GM19239 (cell line): ENCODE measurements around the gene GULP1.

Experiments used
- DNase-seq: peaks from one replicate; pipeline ENCODE4 v3.0.0; 2011; ENCODE audit warnings: low spot score; ENCODE audit not compliant: insufficient read length
- FAIRE-seq: peaks from 2 replicates; lab custom pipeline; 2011; peaks lifted over from hg19 to GRCh38; lab: Jason Lieb, UNC

GULP1 gene

DNA sequence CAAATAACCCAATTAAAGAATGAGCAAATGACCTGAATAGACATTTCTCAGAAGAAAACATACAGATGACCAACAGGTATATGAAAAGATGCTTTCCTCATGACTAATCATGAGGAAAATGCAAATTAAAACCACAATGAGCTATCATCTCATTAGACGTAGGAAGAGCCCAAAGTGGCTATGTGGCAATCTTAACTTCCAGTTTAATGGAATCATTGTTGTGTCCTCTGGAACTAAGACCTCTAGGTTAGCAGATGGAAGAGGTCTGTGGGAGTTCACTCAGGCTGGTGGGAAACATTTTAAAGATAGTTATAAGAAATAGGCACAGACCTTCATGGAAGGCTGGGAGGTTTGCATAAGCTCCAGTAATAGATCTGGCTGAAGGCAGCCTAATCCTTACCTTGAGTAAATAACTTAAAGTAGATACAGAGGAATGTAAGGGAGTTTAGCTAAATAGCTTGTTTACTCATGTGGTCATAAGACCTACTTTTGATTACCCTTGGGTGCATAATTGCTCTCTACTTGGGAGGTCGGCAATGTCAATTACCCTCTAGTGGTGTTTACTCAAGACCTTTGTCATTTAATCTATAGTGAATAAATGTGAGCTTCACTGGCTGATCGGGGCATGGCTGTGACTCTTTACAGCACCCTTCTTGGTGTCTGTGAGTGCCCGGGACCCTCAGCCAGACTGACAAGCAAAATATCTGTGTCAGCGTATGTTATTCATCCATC lies 119.0 kb downstream of the GULP1 start:
- FAIRE-seq (no peak), DNase-seq (no peak)

DNA sequence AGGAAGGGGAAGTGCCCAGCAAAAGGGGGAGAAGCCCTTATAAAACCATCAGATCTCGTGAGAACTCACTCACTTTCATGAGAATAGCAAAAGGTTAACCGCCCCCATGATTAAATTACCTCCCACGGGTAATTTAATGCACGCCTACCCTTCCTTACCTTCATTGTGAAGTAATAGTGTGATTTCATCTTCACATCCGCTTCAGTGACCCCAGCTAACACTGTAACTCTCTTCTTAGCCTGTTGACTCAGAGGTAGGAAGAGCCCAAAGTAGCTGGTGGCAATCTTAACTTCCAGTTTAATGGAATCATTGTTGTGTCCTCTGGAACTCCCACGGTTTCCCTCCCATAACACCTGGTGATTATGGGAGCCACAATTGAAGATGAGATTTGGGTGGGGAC lies 120.5 kb downstream of the GULP1 start:
- DNase-seq (no peak), FAIRE-seq (no peak)

DNA sequence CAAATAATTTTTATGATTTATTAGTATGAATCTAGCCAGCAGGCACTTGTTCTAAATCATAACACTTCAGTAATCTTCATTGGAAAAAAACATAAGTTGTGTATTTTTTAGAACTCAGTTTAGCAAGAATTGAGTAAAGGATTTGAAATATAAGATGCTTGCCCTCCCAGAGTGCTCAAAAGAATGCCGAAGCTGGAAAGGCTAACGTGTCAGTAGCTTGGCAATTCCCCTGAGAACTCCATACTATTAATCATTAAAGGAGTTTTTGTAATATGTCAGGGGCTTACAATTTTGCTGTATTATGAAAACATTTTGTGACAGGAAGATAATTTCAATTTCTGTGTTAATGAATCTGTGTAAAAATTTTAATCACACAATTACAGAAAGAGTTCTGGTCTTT lies 122.7 kb downstream of the GULP1 start:
- FAIRE-seq (no peak), DNase-seq (no peak)

DNA sequence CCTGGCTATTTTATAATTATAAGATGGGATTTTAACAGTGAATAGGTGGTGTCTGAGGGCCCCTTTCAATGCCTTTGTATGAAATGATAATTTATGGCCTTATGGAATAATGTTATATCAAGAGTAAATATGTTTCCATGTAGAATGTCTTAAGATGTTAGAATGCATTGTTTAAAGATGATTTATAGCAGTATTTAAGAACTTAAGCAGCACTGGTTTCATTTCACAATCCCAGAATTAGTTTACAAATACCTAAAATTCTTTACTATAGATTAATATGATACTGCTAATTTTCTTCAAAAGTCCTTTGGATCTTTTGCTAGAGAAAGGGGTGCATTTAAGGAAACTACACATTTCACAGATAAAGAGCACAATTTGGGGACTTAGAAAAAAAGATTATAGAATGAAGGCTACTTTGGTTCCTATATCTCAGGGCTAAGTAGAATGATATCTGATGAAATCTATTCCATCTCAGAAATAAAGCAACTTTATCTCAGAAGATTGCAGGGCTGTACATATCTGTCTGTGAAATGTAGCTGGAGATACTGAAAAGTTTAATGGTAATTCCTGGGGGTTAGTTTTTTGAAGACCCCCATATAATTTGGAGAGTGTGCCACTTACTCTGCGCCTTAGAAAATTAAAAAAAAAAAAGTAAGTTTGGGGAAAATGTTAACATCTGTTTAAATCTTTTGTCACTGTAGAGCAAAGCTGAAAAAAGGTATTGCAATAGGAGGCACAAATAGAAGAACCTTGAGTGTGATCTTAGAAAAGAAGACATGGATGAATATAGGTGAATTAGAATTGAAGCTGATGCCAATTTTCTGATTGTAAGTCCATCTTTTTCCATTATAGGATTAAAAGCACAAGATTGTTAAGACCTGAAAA lies 123.4 kb downstream of the GULP1 start:
- no peak for FAIRE-seq

DNA sequence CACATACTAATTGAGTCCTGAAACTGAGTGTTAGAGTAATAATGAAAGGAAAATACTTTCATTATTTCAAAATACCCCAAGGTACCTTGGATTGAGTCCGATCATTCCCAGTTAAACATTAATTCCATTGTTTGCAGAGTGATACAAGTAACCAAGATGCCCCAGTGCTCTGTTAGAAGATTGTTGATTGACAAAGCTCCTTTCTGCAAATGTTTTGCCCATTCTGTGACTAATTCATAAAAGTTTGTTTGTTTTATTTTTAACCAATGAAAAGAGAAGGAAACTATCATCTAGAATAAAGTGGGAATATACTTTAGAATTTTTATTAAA lies 124.0 kb downstream of the GULP1 start:
- no peak for DNase-seq
- FAIRE-seq, result no peak

More for the DNA sequence above, 123.4 kb downstream of the GULP1 start:
- no peak for DNase-seq

DNA sequence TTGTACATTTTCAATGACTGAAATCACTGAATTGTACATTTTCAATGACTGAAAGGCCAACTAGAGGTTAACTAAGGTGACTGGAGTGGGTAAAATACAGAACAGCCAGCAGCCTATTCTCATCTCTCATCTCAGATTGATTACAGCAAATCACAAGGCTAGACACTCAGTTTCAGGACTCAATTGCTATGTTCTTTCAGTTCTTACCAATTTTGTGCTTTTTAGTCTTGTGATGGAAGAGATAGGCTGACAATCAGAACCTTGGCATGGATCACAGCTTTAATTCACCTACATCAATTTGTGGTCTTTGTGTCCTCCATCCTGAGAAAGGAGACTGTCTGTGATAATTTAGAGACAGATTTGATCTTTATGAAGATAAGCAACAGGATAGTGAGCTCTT lies 124.7 kb downstream of the GULP1 start:
- DNase-seq (no peak), FAIRE-seq (no peak)

DNA sequence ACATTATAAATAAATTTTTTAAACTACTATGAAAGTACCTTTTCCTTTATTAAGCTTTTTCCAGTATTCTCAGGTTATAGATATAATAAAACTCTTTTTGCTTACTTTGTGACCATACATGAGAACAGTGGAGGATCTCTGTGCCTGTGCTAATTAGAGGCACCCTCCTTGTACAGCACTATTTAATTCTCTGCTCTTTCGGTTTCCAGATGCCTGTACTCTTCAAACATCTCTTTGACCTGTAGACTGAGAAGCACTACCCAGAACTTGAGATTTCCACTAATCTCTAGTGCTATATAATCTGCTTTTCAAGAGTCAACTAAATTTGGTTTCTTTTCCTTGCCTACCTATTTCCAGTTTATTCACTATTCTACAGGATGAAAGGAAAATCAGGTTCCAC lies 131.1 kb downstream of the GULP1 start:
- no peak for DNase-seq
- no peak for FAIRE-seq

DNA sequence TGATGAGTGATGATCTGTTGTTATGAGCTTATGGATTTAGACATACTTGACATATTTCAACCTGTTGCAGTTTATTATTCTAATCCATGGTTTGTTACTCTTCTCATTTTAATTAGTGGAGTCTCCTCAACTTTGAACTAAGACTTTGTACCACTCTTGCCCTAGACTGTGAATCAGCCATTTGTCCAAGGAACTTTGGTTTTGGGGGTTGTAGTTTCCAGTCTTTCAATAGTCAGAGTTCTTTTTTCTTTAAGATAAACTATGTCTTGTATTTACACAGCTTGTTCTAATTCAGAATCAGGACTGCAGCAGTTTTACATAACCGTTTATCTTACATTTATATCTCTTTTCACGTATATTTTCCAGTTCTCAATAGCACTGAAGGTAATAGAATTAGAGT lies 133.6 kb downstream of the GULP1 start:
- FAIRE-seq (no peak), DNase-seq (no peak)

DNA sequence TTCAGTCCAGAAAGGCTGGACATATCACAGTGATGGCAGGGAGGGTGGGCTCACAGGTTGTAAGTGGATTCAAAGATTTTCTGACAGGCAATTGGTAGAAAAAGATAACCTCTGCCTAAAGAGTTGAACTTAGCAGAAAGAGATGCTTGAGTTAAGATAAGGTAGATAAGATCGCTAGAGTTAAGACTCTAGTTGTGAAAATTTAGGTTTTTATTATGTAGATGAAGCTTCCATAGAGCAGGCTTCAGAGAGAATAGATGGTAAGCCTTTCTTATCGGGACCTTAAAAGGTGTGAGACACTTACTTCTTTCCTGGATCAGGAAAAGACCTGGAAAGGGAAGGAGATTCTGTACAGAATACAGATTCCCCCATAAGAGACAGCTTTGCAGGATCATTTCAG lies 134.4 kb downstream of the GULP1 start:
- DNase-seq (no peak), FAIRE-seq (no peak)

DNA sequence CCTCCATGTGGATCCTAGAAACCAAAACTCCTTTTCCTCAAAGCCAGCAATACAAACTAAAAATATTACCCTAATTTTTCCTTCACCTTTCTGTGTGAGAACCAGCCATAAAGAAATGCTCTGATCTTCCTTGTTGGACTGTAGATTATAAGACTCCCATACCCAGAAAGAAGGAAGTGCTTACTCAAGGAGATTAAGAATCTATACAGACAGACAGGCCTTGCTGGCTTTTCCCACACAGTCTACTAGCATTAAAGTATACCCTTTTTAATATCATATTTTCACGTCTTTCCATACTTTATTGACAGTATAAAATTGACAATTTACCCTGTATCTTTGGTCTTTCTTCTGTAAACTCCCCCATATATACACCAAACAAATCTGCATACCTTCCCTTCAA lies 139.0 kb downstream of the GULP1 start:
- FAIRE-seq, result no peak
- no peak for DNase-seq

DNA sequence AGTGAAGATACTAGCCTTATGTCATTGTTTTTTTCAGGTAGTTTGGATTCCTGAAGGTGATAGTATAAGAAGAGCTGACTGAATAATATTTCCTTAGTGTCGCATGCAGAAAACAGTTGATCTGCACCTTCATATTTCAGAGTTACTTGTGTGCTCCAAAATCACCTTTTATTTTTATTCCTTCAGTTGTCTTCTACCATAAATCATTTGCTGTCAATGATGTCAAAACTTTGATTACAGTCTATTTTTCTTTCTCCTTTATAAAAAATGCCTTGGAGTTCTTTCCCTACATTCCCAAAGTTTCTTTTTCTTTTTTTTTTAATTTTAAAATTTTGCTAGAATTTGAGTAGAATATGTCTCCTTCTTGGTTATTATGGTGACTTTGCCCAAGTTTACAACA lies 142.3 kb downstream of the GULP1 start:
- DNase-seq (no peak), FAIRE-seq (no peak)

DNA sequence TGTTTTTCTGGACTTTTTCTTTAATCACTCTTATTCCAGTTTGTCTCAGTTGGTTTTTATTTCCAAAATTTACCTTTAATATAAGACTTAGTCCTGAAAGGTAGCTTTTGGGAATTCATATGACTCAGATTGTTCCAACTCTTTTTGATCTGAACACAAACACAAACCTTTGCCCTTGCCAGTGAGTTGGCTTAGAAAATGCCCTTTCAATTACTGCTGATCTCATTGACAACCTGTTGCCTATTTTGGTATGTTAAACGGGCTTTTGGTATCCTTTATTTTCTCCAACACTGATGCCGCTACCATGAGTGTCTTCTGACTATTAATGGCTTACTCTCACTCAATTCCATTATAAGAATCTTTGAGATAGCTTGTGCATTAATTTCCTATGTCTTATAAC lies 143.4 kb downstream of the GULP1 start:
- DNase-seq (no peak), FAIRE-seq (no peak)

DNA sequence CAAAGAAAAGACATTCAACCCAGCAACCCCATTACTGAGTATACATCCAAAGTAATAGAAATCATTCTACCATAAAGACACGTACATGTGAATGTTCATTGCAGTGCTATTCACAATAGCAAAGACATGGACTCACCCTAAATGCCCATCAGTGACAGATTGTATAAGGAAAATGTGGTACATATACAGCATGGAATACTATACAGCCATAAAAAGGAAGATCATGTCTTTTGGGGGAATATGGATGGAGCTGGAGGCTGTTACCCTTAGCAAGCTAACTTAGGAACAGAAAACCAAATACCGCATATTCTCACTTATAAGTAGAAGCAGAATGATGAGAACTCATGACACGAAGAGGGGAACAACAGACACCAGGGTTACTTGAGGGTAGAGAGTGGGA lies 145.9 kb downstream of the GULP1 start:
- DNase-seq (no peak), FAIRE-seq (no peak)

DNA sequence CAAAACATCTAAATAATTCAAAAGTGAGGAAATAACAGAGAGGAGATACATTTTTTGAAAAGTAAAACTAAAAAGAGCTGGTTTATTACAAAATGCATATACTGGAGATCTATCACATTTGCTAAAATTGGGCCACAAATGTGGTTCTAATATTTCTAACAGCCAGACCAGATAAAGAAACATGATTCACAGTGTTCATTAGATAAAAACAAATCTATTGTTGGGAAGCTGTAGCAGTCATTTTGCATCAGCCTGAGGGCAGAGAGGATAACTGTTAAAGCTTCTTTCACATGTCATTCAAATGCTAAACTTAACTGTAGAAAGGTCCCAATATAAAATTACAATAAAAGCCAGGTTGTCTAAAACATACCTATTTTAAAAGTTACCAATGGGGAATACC lies 148.3 kb downstream of the GULP1 start:
- DNase-seq (no peak), FAIRE-seq (no peak)

DNA sequence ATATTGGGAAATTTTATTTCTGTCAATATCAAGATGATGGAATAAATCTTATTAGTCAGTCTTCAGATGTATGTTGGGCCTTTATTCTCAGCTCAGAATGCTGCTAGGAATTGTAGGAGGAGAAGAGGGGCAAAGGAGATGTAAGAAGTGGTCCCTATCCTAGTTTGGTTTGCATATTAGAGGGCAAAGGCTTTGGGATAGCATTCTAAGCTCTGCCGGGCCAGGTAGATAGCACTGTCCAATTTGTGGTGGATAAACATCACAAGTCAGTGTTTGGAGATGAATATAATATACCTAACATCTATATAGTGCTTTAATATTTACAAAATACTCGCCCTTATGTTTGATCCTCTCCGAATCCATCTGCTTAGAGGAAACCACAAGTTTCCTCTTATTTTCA lies 149.2 kb downstream of the GULP1 start:
- DNase-seq (no peak), FAIRE-seq (no peak)

DNA sequence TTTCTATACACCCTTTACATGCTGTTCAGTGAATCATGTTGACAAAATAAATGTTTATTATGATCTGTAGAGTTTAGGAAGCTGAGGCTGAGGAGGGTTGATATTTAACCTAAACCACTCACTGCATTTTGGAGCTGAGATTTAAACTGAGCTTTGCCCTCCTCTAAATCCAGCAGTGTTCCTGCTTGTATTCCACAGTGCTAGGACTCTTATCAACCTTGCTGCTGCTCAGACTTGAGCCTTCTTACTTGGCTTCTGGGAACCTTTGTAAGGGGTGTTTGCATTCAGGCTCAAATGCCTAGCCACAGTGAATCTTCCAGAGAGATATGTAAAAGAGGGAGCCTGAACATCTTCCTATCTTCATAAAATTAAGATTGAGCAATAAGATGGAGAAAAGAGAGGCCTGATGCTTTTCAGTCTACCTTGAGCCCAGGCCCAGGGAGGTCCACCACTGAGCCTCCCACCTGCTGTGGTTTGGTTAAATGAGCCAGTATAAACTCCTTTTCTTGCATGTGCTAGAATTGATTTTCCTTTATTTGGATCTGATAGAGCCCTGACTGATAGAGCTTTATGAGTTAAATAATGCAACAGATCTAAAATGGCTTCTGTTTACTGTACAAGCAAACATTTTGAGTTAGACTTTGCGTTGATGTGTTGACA lies 149.7 kb downstream of the GULP1 start:
- DNase-seq (no peak), FAIRE-seq (no peak)

DNA sequence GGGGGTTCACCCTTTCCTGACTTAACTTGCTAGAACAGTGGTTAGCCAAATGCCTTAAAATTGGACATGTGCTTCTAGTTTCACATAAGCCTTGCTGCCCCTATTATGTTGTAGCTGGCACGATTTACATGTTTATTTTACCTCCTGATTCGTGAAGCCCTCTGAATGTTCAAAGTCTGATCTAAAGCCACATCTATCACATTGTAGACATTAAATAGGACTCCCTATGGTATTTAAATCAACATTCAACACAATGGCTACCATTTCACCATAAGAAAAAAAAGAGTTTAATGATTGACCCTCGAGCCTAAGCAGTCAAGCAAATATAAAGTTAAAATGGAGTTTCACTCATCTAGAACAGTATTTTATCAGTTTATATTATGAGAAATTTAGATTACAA lies 151.5 kb downstream of the GULP1 start:
- DNase-seq (no peak), FAIRE-seq (no peak)

DNA sequence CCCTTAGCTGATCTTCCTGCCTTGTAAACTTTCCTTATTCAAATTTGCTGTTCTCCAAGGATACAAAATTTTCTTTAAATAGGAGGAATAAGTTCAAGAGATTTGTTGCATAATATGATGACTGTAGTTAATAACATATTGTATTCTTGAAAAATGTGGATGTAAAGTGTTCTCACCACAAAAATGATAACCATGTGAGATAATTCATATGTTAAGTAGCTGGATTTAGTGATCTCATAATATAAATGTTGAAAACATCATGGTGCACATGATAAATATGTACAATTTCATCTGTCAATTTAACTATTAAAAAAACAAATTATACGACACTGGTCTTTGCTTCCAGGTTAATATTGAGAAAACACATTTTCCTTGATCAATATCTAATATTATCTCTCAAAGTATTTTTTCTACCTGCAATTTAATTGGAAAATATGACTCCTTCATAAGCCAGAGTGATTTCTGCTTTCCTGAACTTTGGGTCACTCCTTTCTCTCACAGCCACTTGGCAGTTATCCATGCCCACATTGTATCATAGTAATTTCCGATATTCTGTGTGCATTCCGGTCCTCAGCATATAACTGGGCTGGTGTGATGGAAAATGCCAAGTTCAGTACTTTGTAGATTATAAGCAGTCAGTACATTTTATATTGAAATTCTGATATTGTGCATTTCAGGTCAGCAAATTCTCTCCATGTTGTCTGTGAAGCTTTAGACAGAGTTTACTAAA lies 152.6 kb downstream of the GULP1 start:
- no peak for DNase-seq

DNA sequence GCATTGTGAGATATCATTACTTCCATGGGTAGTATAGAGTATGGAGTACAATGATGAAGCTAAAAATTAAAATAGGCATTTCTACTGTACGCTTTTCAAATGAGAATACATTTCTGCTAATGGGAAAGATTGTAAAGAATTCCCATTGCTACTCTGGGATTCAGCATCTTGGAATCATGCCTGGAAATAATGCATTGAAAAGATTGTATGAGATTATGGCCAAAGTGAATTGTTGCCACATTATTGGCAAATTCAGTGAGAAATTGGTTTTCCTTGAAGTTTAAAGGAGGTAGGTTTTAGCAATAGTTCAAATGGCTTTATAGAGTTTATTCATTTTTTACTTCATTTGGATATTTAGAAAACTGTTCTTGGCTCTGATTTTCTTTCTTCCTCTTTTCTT lies 157.9 kb downstream of the GULP1 start:
- DNase-seq (no peak), FAIRE-seq (no peak)

More for the DNA sequence above, 152.6 kb downstream of the GULP1 start:
- no peak for FAIRE-seq

DNA sequence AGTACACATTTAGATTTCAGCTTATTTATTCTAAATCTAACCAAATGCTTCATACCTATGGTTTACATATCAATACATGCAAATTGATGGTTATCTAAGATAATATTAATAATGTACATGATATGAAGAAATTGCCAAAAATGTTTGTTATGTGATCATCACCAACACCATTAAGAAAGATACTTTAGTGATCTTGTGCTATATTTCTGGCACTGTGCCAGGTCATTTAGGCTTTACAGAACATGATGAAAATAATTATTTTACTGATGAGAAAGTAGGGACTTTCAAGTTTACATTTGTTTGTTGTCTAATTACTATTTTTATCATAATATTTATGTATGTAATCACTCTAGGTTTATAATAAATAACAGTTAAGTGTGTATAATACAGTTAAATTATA lies 158.3 kb downstream of the GULP1 start:
- FAIRE-seq, result no peak

More for the DNA sequence above, 158.3 kb downstream of the GULP1 start:
- no peak for DNase-seq
